A673 (cell line): Measurements from ENCODE around the gene TFCP2L1. TPM values are rescaled to one million over a fixed set of nuclear protein-coding genes. Genes with fewer than 3 reads are reported as not detected.

Source experiments
- BruUV-seq: library from RNA; stranded (reverse); fragments of 400-500 nt; replicated peaks from 2 replicates; lab custom pipeline; 2021; lab: Mats Ljungman, UMichigan
- CTCF ChIA-PET: fragments of 300-600 bp; sonication (Branson Sonifier 250); formaldehyde crosslinking; loops from one replicate; lab custom pipeline; 2022; ENCODE audit warnings: antibody characterized with exemption; lab: Charles Lee
- POLR2A ChIA-PET: fragments of 300-600 bp; sonication (Branson Sonifier 250); formaldehyde crosslinking; loops from one replicate; lab custom pipeline; 2022; ENCODE audit warnings: antibody characterized with exemption; ENCODE audit not compliant: low non-redundant PET; lab: Charles Lee
- DNase-seq: peaks from one replicate; pipeline ENCODE4 v3.0.0-alpha.2; 2015; ENCODE audit warnings: low spot score
- H3K27ac ChIP-seq: fragments of 200-600 bp; sonication (generic); 2 replicates; pipeline ENCODE4 v1.5.1; 2016; ENCODE audit warnings: mixed run types, low read depth, mild to moderate bottlenecking, mixed read lengths, antibody characterized with exemption, low read length; ENCODE audit not compliant: poor library complexity, severe bottlenecking
- H3K27me3 ChIP-seq: fragments of 200-600 bp; sonication (generic); replicated peaks from 2 replicates; pipeline ENCODE4 v1.6.1; 2017; ENCODE audit warnings: mixed run types, low read depth, mild to moderate bottlenecking, mixed read lengths, antibody characterized with exemption, low read length; ENCODE audit not compliant: insufficient read depth, poor library complexity
- H3K36me3 ChIP-seq: fragments of 200-600 bp; sonication (generic); 2 replicates; pipeline ENCODE4 v1.6.1; 2016; ENCODE audit warnings: mixed run types, mild to moderate bottlenecking, mixed read lengths, antibody characterized with exemption, low read length; ENCODE audit not compliant: insufficient read depth, poor library complexity, severe bottlenecking
- H3K4me1 ChIP-seq: fragments of 200-600 bp; sonication (generic); 2 replicates; pipeline ENCODE4 v1.6.1; 2017; ENCODE audit warnings: mixed run types, mild to moderate bottlenecking, mixed read lengths, antibody characterized with exemption, low read length; ENCODE audit not compliant: insufficient read depth, poor library complexity, severe bottlenecking
- H3K4me3 ChIP-seq: fragments of 200-600 bp; sonication (generic); 2 replicates; pipeline ENCODE4 v1.5.1; 2016; ENCODE audit warnings: low read depth, mixed run types, mild to moderate bottlenecking, mixed read lengths, low read length; ENCODE audit not compliant: poor library complexity, severe bottlenecking
- H3K9me3 ChIP-seq: fragments of 200-600 bp; sonication (generic); 2 replicates; pipeline ENCODE4 v1.6.1; 2016; ENCODE audit warnings: mixed run types, low read depth, mild to moderate bottlenecking, mixed read lengths, antibody characterized with exemption, low read length; ENCODE audit not compliant: poor library complexity, severe bottlenecking
- EZH2 ChIP-seq: fragments of 200-600 bp; sonication (generic); IDR thresholded peaks from 2 replicates; pipeline ENCODE4 v1.6.1; 2017; ENCODE audit warnings: borderline replicate concordance, low read depth, mild to moderate bottlenecking, mixed read lengths, antibody characterized with exemption, low read length; ENCODE audit not compliant: poor library complexity, severe bottlenecking
- intact Hi-C: fragments of 100-400 bp; cut with micrococcal nuclease; formaldehyde crosslinking; loops from one replicate; pipeline ENCODE4 v1.10.0; 2022; ENCODE audit not compliant: unreplicated experiment
- total RNA-seq: library from RNA; stranded (reverse); gene quantifications from 2 replicates; pipeline ENCODE4 v1.2.3, GENCODE V29; 2021
- TF ChIP-seq, protein P1 (sequence below): fragments of 300-800, 200-600 bp; sonication (generic); conservative IDR thresholded peaks from 2 replicates; pipeline ENCODE4 v1.5.1; 2017; ENCODE audit warnings: low read depth, mild to moderate bottlenecking, antibody characterized with exemption, low read length, moderate library complexity, mixed read lengths

TFCP2L1 gene
- total RNA-seq, 1 experiment from 2014 or later = not detected

DNA sequence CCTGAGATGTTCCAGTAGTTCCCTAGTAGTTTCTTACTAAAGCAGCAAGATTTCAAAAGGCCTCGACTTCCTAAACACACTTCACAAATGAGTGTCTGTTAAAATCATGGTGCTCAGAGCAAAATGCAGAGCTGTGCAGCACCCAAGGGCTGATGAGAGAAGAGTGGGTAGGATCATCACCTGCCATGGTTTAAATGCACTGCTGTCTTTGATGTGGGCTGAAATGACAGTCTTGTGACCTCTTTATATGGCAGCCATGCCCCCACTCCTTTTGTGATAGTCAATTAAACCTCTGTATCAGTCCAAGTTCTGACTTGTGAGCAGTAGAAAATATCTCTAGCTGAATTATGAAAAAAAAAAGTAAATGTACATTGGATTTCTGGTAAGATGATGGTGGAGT, 107.1 kb downstream of the TFCP2L1 start:
- Histone ChIP-seq H3K27me3 (peaks cover 3% of the 10 kb centered on the region), H3K36me3 (no peaks in the 10 kb centered on the region), H3K4me3 (no peak overlapping the region), H3K4me1 (no peaks in the 10 kb centered on the region), H3K9me3 (no peaks in the 10 kb centered on the region), H3K27ac (no peak overlapping the region)
- CTCF ChIA-PET = no interaction called here
- POLR2A ChIA-PET = no interaction called here
- no peak for DNase-seq
- BruUV-seq = no TSS peak
- intact Hi-C loops = no loop called here
- no peak for TF ChIP-seq EZH2
- TF ChIP-seq, protein P1, sequence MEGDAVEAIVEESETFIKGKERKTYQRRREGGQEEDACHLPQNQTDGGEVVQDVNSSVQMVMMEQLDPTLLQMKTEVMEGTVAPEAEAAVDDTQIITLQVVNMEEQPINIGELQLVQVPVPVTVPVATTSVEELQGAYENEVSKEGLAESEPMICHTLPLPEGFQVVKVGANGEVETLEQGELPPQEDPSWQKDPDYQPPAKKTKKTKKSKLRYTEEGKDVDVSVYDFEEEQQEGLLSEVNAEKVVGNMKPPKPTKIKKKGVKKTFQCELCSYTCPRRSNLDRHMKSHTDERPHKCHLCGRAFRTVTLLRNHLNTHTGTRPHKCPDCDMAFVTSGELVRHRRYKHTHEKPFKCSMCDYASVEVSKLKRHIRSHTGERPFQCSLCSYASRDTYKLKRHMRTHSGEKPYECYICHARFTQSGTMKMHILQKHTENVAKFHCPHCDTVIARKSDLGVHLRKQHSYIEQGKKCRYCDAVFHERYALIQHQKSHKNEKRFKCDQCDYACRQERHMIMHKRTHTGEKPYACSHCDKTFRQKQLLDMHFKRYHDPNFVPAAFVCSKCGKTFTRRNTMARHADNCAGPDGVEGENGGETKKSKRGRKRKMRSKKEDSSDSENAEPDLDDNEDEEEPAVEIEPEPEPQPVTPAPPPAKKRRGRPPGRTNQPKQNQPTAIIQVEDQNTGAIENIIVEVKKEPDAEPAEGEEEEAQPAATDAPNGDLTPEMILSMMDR = no peak

DNA sequence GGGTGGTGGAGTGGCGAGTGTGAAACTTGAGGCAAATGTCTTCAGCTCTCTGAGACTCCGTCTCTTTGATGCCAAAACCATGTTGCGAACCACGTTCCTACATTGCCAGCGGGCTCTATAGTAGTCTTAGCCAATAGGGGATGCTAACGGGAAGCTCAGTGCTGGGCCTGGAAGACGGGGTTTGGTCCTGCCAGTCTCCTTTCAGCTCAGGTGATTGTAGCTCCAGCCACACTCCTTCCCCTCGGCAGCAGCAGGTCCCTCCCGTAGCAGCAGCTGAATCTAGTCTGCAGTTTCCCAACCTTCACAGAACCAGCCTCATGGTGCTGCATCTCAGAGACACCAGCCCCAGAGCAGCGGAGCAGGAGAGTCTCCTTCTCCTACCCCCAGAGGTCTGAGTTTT, 109.7 kb downstream of the TFCP2L1 start:
- no peak for TF ChIP-seq EZH2
- TF ChIP-seq, protein P1 = no peak
- Histone ChIP-seq H3K27me3 (no peaks in the 10 kb centered on the region), H3K9me3 (no peaks in the 10 kb centered on the region), H3K4me1 (no peaks in the 10 kb centered on the region), H3K27ac (no peak overlapping the region), H3K4me3 (no peak overlapping the region), H3K36me3 (no peaks in the 10 kb centered on the region)
- BruUV-seq = no TSS peak
- ChIA-PET POLR2A (no interaction called here), CTCF (no interaction called here)
- DNase-seq = no peak
- intact Hi-C loops = no loop called here

DNA sequence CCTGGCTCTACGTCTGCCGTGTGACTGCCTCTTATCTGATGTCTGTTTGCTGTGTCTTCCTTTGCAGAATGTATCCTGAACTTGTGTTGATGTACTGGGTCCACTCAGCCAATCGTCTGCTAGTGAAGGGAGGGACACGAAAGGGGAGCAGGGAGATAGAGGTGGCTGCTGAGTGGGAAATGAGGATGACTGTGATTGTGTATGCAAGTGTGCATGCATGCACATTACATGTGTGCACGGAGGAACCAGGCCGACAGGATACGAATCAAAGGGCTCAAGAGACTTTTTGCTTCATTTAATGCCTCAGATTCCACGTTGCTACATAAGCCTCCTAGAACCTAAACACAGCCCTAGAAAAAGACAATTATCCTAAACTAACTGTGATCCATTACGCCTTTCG, 111.2 kb downstream of the TFCP2L1 start:
- POLR2A ChIA-PET = no interaction called here
- no peak for DNase-seq
- Histone ChIP-seq H3K9me3 (no peaks in the 10 kb centered on the region), H3K27ac (no peak overlapping the region), H3K4me1 (no peaks in the 10 kb centered on the region), H3K27me3 (no peaks in the 10 kb centered on the region), H3K4me3 (no peak overlapping the region), H3K36me3 (no peaks in the 10 kb centered on the region)
- intact Hi-C loops = no loop called here
- CTCF ChIA-PET = no interaction called here
- no peak for TF ChIP-seq EZH2
- TF ChIP-seq, protein P1 = no peak
- BruUV-seq = no TSS peak
